NK-92 (cell line): Measurements from ENCODE around the gene ZNF512B.
"Not testable (repeated sequence)": the region's sequence is repeated elsewhere in the genome, so short reads cannot be mapped to it uniquely, and the experiment has no call there.

Source experiments
- DNase-seq: peaks from one replicate; lab custom pipeline; 2025; ENCODE audit not compliant: unreplicated experiment; lab: John Stamatoyannopoulos, UW

Gene ZNF512B

GRCh38 chr20:63963784-63964301 lies 5.9 kb downstream of the ZNF512B start:
- DNase-seq, result no peak

GRCh38 chr20:63963348-63963741 lies 6.4 kb downstream of the ZNF512B start:
- no peak for DNase-seq

GRCh38 chr20:63962426-63963347 lies 7.0 kb downstream of the ZNF512B start:
- DNase-seq, result no peak

GRCh38 chr20:63961664-63962425 lies 7.9 kb downstream of the ZNF512B start:
- no peak for DNase-seq

- not testable (repeated sequence) for DNase-seq
Measured at GRCh38 chr20:63960654-63961621, 8.8 kb downstream of the ZNF512B start.

- DNase-seq, result no peak
Measured at GRCh38 chr20:63959699-63960075, 10.0 kb downstream of the ZNF512B start.

- no peak for DNase-seq
Measured at GRCh38 chr20:63958964-63959698, 10.6 kb downstream of the ZNF512B start.

GRCh38 chr20:63958471-63958870 lies 11.3 kb downstream of the ZNF512B start:
- no peak for DNase-seq

GRCh38 chr20:63957690-63958441 lies 11.9 kb downstream of the ZNF512B start:
- DNase-seq, result no peak

GRCh38 chr20:63957004-63957689 lies 12.6 kb downstream of the ZNF512B start:
- DNase-seq, result no peak

GRCh38 chr20:63956664-63957003 lies 13.1 kb downstream of the ZNF512B start:
- DNase-seq, result no peak

- DNase-seq, result no peak
Measured at GRCh38 chr20:63955827-63956663, 13.7 kb downstream of the ZNF512B start, which contains the start of gene UCKL1. UCKL1 (minus strand) TSS chr20:63956416; CDS start chr20:63956372, 44 bp downstream.

GRCh38 chr20:63955281-63955826 lies 14.4 kb downstream of the ZNF512B start:
- no peak for DNase-seq

- no peak for DNase-seq
Measured at GRCh38 chr20:63953764-63954429, 15.8 kb downstream of the ZNF512B start.

GRCh38 chr20:63952769-63953168 lies 17.0 kb downstream of the ZNF512B start:
- DNase-seq, result no peak

GRCh38 chr20:63952210-63952535 lies 17.6 kb downstream of the ZNF512B start:
- no peak for DNase-seq
